ENCODE results near the gene SPECC1L.
"Not testable (repeated sequence)": the region's sequence is repeated elsewhere in the genome, so short reads cannot be mapped to it uniquely, and the experiment has no call there.

Gene SPECC1L

DNA sequence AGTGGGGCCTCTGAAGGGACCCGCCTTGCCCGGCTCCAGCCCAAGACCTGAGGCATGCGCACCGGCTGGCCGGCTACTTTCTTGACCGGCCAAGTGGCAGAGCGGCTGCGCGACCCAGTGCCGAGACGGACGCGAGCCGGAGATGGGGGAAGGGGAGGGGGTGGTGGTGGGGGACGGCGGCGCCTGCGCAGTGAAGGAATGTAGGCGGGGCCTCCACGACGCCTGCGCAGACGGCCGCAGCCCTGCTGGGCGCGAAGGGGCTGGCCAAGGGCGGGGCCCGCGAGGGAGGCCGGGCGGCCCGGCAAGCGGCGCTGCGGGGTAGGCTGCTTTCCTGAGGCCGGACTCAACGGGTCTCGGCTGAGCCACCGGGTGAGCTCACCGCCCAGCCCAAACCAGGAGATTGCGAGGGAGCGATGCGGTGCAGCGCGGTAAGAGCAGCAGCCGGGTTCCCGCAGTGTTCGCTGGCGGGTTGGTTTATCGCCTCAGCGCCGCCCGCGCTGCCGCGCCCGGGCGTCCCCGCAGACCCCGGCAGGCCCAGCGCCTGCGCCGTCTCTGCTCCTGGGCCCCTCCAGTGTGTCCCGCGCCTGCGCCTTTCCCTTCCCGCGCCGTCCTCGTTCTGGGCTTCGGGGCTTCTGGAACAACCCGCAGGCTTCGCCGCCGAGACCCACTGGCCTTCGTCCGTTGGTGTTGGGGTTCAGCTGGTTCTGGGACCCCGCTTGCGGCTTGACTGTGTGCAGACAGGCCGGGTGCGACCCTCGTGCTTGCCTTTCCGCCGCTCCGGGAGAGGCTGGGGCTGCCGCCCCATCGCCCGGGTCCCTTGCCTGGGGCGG is at the start of gene SPECC1L:
TSS of gene SPECC1L (plus strand) at position 276 of the 830 bp plus-strand sequence. CDS start 31,401 bp downstream, outside the sequence.
- no peak for FAIRE-seq

DNA sequence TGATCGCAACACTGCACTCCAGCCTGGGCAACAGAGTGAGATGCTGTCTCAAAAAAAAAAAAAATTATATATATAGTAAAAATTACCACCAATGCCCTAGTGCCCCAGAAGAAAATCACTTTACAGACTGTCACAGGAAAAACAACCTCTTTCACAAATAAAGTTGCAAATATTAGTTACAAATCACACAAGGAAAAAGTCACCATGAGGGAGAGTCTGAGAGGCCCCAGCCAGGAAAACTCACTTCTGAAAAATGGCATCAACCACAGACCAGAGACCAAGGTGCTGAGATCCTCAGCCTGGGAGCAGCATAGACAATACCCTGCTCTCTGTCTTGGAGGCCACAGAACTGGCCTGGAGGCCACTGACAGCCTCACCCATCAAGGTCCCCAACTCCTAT is 46.2 kb upstream of the SPECC1L start:
- no peak for FAIRE-seq

- FAIRE-seq: no peak
These were observed 45.5 kb upstream of the SPECC1L start for GRCh38 chr22:24225044-24225601.

DNA sequence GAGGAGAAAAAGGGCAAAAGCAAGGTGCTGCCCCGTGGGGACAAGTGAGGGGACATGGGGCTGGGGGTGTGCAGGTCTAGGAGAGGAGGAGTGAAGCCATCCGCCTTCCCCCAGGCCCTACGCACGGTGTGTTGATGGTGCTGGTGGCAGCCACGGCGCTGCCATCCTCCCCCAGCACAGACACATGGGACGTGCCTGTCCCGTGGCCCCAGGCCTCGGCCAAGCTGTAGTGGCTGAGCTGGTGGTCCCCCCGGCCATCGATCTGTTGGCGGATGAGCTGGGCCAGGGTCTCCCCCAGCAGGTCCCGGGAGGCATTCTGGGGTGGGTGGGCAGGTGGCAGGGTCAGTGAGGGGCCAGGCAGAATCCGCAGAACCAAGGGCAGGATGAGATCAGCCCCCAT is 44.7 kb upstream of the SPECC1L start:
- no peak for FAIRE-seq

DNA sequence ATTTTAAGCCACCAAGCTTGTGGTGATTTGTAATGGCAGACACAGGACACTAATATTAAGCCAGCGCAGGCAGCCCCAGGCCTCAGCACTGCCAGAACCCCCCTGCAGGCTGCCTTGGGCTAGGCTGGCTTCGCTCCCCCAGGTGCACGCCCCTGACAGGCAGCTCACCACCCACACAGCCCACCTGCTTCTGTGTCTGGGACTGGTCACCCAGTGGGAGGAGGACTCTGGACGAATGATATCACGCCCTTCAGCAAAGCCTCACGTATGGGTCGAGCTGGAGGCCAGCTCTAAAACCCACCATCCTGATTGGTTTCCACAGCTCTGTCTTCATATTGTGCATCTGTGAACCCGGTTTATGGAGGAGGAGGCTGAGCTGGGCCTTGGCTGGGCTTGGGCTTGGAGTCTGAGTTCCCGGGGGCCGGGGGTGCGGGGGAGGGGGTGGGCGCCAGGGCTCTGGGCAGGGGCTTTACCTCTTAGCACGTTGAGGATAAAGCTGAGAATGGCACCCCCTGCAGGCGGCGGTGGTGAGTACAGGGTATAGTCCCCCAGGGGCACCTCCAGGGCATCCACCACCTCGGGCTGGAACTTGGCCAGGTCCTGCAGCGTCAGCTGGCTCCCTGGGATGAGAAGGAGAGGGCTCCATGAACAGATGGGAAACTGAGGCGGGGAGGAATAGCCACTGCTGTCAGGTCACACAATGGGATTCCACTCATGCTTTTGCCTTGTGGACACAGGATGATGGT is 39.5 kb upstream of the SPECC1L start:
- FAIRE-seq: no peak

- no peak for FAIRE-seq
These were observed 38.9 kb upstream of the SPECC1L start for GRCh38 chr22:24231706-24232105.

GRCh38 chr22:24232124-24232523 is 38.5 kb upstream of the SPECC1L start:
- FAIRE-seq: no peak

GRCh38 chr22:24232725-24233124 is 37.9 kb upstream of the SPECC1L start:
- FAIRE-seq: no peak

- FAIRE-seq: no peak
These were observed 37.4 kb upstream of the SPECC1L start for GRCh38 chr22:24233235-24233634.

DNA sequence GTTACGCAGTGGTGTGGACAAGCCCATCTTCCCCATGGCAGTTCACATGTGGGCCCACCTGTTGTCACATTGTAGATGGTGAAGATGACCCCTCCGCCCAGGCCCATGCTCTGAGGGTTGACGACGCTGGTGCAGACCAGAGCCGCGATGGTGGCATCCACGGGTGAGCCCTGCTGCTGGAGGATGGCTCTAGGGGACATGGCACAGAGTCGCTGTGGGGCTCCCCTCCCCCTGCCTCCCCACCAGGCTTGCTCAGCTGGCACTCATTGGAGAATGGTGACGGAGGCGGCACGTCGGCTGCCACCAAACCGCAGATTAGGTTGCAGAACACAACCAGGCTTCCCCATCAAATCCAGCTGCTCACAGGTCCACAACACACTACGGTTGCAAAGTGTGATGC is 36.8 kb upstream of the SPECC1L start:
- no peak for FAIRE-seq

GRCh38 chr22:24235315-24235714 is 35.3 kb upstream of the SPECC1L start:
- no peak for FAIRE-seq

GRCh38 chr22:24236656-24237055 is 34.0 kb upstream of the SPECC1L start:
- no peak for FAIRE-seq

DNA sequence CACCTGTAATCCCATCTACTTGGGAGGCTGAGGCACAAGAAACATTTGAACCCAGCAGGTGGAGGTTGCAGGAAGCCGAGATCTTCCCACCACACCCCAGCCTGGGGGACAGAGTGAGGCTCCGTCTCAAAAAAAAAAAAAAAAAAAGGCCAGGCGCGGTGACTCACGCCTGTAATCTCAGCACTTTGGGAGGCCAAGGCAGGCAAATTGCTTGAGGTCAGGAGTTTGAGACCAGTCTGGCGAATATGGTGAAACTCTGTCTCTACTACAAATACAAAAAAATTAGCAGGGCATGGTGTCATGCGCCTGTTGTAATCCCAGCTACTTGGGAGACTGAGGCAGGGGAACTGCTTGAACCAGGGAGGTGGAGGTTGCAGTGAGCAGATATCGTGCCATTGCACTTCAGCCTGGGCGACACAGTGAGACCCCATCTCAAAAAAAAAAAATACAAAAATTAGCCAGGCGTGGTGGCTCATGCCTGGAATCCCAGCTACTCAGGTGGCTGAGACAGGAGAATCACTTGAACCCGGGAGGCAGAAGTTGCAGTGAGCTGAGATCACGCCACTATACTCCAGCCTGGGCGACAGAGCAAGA is 32.4 kb upstream of the SPECC1L start:
- not testable (repeated sequence) for FAIRE-seq

DNA sequence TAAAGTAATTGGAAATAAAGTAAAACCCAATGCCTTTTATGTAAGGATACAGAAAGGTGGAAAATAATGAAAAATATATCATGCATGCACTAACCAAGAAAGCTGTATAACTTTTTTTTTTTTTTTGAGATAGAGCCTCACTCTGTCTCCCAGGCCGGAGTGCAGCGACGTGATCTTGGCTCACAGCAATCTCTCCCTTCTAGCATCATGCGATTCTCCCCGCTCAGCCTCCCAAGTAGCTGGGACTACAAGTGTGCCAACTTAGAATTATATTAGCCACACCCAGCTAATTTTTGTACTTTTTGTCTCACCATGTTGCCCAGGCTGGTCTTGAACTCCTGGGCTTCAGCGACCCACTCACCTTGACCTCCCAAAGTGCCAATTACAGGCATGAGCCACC is 30.2 kb upstream of the SPECC1L start:
- no peak for FAIRE-seq

- not testable (repeated sequence) for FAIRE-seq
These were observed 29.5 kb upstream of the SPECC1L start for GRCh38 chr22:24240985-24241692.

DNA sequence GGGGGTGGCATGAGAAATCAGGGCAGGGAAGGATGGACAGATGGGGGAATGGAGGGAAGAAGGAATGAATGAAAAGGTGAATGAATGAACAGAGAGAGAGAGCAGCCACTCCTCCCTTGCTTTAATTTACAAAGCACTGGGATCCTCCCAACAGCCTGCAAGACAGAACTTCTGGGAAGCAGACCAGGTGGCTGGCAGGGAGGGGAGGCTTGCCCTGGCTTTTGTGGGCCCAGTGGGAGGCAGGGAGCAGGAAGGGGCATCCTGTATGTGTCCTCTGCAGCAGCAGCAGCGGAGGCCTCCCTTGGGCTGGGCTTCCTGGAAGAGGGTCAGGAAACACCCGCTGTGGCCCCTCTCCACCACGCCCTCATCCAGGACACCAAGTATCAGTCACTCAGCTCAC is 27.2 kb upstream of the SPECC1L start:
- FAIRE-seq: not testable (repeated sequence)

- no peak for FAIRE-seq
These were observed 26.4 kb upstream of the SPECC1L start for GRCh38 chr22:24244144-24244787.

DNA sequence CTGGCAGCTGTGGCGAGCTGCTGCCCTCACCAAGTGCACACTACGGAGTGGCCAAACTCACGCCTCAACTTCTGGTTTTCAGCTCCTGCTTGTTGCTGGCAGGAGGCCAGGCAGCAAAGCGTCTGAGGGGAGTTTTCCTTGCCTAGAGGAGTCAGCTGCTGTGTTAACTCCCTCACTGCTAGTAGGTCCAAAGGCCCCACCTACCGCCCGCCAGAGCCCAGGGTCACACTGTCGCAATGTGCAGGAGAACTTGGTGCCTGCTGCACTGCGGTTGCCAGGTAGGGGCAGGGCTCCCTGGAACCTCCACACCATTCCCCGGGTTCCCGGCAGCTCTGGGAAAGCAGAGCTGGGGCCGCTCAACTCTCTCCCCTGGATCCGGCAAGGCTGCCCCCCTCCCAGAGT is 25.6 kb upstream of the SPECC1L start, which contains the start of gene GGT5:
TSS of gene GGT5 (minus strand) at position 53 of the 402 bp plus-strand sequence. CDS start 357 bp downstream, outside the sequence.
- FAIRE-seq: not testable (repeated sequence)

DNA sequence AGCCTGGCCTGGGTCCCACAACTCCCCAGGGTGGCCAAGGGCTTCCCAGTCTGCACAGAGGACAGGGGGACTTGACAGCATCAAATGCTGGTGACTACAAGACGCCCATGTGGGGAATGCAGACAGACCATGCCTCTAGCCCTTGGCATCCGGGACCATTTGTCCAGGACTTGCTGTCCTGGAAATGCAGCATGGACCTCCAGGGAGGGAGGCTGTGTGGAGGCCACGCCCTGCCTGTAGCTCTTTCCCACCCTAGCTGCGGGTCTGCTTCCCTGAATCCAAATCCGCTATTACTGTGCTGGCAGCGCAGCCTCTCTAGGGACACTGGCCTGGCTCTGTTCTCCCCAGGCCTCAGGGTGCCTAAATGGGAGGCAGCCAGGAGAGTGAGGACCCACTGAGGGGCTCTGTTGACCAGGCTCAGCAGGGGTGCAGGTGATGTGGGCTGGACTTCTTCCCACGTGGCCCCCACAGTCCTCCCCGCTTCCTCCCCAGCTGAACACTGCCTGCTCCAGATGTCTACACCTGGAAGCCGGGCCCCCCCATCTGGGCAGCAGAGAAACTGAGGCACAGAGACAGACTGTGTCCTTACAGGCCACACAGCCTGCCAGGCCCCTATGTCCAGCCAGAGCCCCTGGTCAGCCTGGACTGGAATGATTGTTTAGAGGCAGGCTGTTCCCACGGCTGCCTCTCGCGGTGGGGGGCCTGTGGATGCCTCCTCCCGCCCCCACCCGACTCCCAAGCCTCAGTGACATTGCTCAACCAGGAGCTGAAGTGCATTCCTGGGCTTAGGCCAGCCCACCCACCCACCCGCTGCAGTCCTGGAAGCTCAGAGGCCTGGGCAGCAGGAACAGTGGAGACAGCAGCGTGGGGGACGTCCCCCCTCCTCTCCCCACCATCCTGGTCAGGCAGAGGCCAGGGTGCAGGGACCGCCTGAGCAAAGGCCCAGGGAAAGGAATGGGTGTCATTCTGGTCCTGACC is 24.8 kb upstream of the SPECC1L start:
- FAIRE-seq: not testable (repeated sequence)

DNA sequence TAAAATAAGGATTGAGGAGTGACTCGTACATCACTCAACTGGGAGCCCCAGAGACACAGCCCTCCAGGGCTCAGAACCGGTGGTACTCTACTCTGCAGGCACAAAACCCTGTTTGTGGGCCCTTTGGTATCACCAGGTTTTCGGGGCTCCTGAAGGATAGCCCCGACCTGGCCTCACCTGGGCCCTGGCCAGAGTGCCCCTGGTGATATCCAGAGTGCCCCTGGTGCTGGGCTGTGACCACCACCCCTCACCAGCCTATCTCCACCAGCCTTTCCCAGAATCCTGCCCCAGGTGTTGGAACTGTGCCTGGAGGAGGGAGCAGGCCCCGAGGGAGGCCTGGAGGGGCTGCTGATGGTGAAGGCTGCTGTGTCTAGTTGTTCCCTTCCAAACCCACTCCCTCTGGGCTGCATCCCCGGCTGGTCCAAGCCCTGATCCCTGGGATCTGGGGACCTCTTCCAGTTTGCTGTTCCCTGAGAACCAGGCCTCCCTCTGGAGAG is 23.6 kb upstream of the SPECC1L start:
- FAIRE-seq: no peak
